Femur (tissue), 1 donor: Measurements from ENCODE around the gene AGO1.
"Not testable (repeated sequence)": the region's sequence is repeated elsewhere in the genome, so short reads cannot be mapped to it uniquely, and the experiment has no call there.

Source experiments
- DNase-seq: peaks from one replicate; pipeline ENCODE4 v3.0.0-alpha.2; 2017

AGO1 gene

DNA sequence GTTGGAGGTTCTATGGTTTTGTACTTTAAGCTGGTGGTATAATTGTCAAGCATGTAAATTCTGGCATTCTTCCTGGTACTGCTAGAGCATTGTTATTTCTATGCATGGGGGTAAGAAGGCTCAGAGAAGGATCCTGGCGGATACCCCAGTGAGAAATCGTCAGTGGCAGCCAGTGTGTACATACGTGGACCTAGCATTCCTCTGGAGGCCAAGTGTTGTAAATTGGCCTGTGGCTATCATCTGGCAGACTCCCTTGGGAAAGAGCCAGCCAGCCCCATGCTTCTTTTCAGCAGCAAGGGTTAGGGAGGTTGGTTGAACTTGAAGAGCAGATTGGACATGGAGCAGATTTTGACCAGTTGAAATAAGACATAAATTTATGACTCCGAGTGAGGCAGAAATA is 42.7 kb downstream of the AGO1 start:
- peak; percentile 28 for DNase-seq

DNA sequence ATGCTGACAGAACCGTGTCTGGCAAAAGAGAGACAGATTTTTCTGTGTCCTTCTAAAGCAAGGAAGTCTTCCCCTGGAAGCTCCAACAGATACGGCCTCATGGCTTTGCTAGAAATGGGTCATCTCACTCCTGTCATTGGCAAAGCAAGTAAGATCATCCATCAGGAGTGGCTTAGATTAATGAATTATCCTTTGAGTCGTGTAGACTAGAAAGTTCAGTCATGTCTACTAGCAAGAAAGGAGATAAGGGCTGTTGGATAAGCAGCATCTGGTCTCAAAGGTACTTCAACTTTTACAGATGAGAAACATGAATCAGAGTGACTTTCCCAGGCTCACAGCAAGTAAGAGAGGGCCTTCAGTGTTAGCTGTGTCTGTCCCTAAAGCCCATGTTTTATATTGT is 44.5 kb downstream of the AGO1 start:
- no peak for DNase-seq

- DNase-seq = peak; percentile 80
These were observed 47.0 kb downstream of the AGO1 start for GRCh38 chr1:35929730-35930592.

GRCh38 chr1:35930593-35931445 is 47.8 kb downstream of the AGO1 start, which contains the start of gene AGO3:
TSS of gene AGO3 (plus strand) at chr1:35931105. CDS start at chr1:35931427, 322 bp downstream.
- peak; percentile 90 for DNase-seq

DNA sequence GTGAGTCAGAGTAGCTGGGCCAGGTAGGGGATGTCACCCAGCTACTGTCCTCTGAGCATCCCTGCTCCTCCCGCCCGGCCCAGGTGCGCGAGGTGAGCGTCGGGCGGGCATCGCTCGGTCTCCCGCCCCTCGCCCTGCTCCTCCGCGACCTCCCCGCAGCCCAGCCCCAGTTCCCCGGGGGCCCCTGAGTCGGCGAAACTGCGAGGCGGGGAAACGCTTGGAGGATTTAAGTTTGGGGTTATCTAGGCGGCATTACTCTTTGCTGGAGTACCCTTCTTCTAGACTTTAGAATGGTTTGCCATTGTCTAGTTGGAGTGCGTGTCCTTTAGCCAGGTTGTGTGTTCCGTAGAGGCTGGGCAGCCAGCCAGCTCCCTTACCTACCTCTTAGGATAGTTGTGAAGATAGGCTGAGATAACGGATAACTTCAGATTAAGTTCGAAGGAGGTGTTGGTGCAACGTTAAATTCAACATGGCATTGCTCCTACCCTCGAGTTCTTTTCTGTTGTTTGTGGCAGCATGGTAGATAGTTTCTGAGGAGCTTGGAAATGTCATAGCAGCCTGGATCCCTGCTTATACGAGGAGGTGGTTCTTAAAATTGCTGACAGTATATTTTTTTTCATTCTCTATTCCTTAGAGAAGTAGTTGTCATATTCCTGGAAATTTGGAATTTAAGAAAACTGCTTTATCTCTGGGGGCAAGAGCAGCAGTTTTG is 48.6 kb downstream of the AGO1 start:
- peak; percentile 29 for DNase-seq

GRCh38 chr1:35932158-35932636 is 49.2 kb downstream of the AGO1 start:
- DNase-seq = no peak

- no peak for DNase-seq
These were observed 49.9 kb downstream of the AGO1 start for GRCh38 chr1:35932941-35933340.

DNA sequence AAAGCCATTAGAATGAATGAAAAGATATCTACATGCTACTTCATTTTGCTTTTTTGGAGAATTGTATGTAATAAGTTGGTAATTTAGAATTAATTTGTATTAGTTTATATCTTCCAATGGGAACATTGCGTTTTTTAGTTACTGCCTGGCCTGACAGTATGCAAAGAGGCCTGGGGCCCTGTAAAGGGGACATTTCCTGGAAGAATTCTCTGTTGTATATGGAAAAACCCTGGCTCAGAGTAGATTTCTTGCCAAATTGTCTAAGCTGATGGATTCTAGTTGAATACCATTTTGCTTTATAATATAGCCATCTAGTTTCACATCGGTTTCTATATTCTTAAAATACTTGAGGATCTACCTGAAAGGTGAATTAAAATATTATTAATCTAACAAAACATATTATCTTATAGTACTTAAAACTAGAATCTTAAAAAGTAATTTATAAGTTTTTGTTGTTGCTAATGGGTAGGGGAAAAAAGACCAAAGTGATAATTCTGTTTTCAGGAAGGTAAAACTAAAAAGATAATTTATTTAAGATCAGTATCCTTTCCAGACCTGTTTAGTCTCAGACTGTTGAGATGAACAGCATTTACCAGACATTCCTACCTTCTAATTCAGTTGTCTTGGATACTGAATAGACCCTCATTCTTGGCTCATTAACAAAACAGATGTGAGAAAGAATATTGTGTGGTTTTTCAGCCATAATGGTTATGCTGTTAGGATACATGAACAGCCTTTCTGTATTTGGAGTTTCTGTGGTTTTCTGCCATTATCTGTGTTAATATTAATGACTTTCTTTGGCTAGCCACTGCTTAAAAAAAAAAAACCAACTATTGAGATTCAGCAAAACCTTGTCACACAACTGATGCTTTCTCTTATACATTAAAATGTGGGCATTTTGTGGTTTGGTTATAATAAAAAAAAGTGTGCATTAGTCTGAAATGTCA is 52.7 kb downstream of the AGO1 start:
- DNase-seq = peak; percentile 73

DNA sequence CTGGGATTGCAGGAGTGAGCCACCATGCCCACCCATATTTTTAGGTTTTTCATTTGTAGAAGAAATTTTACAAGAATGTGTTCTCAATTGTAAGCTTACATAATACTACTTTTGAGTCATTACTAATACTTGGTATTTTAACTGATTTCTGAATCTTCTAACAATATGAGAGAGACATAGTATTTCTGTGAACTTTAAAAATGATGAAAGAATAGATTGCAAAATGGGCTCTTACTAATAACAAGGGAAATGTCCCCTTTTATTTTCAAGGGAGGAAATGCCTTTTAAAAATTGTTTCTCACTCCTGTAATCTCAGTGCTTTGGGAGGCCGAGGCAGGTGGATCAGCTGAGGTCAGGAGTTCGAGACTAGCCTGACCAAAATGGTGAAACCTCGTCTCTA is 53.8 kb downstream of the AGO1 start:
- DNase-seq = no peak

- no peak for DNase-seq
These were observed 56.5 kb downstream of the AGO1 start for GRCh38 chr1:35939484-35939883.

DNA sequence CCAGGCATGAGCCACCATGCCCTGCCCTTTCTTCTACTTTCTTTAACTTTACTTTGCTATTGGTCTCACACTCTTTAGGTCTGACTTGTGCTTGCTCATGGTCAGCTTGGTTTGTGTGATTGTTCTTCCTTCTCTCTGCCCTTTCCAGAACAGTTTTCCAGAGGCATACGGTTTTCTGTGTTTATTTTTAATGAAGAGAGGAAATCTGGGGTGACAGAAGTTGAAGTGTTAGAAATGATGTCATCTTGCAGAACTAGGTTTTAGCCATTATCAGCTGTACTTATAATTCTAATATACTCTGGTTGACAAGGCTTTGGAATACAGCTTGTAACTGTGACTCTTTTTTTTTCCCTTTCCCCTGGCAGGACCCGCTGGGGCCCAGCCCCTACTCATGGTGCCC is 62.3 kb downstream of the AGO1 start:
- DNase-seq = no peak

GRCh38 chr1:35947547-35947946 is 64.5 kb downstream of the AGO1 start:
- no peak for DNase-seq

DNA sequence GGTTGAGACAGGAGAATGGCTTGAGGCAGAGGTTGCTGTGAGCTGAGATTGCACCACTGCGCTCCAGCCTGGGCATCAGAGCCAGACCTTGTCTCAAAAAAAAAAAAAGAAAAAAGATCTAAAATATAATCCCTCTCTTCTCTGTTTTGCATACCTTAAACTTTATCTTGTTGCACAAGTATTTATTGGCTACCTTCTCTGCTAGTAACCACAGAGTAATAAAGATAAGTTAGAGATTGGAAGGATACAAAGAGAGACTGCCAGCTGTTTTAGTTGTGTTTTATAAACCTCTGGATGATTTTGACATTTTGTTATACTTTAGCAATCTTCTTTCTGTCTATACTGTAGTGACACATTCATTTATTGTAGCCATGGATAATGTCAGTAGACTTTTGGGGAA is 75.5 kb downstream of the AGO1 start:
- no peak for DNase-seq

DNA sequence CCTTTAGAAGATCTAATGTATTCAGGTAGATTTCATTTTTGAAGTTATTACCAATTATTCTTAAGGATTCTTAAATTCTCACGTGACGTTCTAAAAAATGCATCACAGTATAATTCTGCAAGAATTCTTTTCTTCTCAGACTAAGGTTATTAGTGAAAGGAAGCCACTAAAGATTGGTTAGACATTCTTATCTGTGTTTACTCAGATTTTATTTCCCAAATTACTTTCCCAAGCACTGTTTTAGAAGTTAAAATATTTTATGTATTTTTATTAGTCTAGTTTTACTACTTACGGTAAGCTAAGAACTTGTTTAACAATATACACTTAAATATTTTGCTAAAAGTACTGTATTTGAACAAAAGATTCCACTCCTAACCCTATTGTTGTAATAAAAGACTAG is 76.3 kb downstream of the AGO1 start:
- no peak for DNase-seq

GRCh38 chr1:35962952-35963351 is 79.9 kb downstream of the AGO1 start:
- DNase-seq = no peak

- not testable (repeated sequence) for DNase-seq
These were observed 81.3 kb downstream of the AGO1 start for GRCh38 chr1:35964277-35964676.

GRCh38 chr1:35968396-35968795 is 85.4 kb downstream of the AGO1 start:
- no peak for DNase-seq

GRCh38 chr1:35971601-35972000 is 88.6 kb downstream of the AGO1 start:
- no peak for DNase-seq

GRCh38 chr1:35972631-35973030 is 89.6 kb downstream of the AGO1 start:
- DNase-seq = not testable (repeated sequence)

DNA sequence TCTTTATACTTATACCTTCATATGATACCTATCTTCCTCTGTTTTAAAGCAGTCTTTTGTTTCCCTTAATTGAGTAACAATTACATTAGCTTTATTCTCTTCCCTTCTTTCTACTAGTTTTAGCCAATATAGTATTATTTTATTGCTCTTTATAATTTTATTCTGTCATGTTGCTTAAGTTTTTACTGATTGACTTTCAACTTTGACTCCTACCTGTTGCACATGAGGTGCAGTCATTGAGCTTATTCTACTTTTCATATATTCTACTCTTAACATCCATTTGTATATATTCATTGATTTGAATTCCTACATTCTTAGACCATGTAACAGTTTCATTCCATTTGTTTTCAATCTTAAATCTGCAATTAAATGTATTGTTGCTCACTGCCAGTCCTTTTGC is 97.1 kb downstream of the AGO1 start:
- DNase-seq = no peak
